HG02884 (cell line): Measurements from ENCODE around the gene RSPH1.

Experiments
- ATAC-seq: cut with Tn5 transposase; IDR thresholded peaks from one replicate; pipeline ENCODE4 v1.9.1; 2021; ENCODE audit warnings: mild to moderate bottlenecking, moderate library complexity; ENCODE audit not compliant: unreplicated experiment

The RSPH1 gene

GRCh38 chr21:42468491-42469131 is 27.4 kb downstream of the RSPH1 start:
- ATAC-seq: no peak

DNA sequence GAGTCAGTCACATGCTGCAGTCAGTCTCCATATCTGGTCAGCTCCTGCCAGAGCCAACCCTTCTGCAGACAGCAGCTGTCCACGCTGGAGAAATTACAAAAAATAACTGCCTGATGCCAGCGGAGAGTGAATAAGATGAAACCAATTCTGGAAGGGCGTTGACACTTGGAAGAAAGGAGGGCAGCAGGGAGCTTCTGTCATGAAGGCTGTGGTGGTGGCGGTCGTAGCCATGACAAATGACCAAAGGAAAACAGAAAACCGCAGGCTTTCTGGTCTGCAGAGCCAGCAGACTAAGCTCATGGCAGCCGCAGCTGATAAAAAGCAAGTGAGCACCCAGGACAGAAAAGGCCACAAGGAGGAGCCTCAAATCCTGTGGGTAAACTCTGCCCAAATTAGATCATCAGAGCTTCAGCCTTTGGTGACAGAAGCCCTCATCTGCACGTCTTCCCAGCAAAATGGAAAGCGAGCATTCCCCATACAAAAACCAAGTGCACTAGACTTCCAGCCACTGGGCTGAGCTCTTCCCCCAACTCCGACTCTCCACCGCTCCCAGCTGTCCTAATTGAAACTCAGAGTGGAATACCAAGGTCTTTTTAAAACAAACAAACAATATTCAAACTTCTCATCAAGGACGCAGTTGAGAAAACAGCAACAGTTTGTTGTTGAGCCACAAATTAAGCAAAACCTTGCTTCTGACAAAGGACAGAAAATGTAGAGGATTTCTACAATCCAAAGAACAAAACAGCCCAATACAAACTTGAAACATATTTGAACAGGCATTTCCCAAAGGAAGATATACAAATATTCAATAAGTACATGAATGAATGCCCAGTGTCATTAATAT is 28.7 kb downstream of the RSPH1 start:
- no peak for ATAC-seq

DNA sequence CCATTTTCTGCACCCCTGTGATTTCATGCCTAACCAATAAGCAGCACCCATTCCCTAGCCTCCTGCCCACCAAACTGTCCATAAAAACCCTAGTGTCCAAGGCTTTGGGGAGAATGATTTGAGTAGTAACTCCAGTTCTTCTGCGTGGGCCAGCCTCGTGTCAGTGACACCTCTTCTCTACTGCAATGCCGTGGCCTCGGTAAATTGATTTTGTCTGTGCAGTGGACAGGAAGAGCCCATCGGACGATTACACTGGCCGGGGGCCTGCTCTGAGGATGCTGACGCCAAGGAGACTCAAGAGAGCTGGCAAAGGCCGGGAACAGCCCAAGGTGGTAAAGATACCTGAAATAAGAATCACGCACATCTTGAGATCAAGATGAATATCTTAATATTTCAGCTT is 29.3 kb downstream of the RSPH1 start:
- ATAC-seq: no peak

GRCh38 chr21:42465803-42466127 is 30.3 kb downstream of the RSPH1 start:
- ATAC-seq: no peak

- no peak for ATAC-seq
Measured at GRCh38 chr21:42465008-42465802, 30.8 kb downstream of the RSPH1 start.

DNA sequence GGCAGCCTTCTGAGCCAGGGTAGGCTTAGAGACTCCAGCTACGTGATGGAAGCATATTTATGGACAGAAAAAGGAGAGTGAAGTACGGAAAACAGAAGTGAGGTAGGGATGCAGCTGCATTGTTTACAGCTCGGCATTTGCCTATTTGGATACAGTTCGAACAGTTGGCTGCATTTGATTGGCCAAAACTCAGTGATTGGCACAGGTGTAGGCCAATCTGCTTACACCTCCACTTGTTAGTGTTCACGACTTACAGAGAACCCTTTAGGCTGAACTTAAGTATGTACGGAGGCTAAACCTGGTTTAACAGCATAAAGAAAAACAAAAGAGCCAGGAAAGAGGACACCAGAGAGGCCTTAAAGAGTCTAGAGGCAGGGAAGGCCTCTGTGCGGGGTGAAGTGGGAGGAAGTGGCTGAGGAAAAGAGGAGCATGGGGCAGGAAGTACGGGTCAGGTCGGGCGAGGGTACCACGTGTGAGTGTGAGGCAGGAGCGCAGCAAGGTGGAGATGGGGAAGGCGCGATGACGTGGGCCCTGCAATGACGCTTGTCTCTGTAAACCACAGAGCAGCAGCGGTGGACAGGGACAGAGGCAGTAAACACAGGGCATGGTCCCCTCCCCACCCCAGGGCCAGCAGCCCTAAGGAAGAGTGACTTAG is 32.0 kb downstream of the RSPH1 start:
- ATAC-seq: no peak

DNA sequence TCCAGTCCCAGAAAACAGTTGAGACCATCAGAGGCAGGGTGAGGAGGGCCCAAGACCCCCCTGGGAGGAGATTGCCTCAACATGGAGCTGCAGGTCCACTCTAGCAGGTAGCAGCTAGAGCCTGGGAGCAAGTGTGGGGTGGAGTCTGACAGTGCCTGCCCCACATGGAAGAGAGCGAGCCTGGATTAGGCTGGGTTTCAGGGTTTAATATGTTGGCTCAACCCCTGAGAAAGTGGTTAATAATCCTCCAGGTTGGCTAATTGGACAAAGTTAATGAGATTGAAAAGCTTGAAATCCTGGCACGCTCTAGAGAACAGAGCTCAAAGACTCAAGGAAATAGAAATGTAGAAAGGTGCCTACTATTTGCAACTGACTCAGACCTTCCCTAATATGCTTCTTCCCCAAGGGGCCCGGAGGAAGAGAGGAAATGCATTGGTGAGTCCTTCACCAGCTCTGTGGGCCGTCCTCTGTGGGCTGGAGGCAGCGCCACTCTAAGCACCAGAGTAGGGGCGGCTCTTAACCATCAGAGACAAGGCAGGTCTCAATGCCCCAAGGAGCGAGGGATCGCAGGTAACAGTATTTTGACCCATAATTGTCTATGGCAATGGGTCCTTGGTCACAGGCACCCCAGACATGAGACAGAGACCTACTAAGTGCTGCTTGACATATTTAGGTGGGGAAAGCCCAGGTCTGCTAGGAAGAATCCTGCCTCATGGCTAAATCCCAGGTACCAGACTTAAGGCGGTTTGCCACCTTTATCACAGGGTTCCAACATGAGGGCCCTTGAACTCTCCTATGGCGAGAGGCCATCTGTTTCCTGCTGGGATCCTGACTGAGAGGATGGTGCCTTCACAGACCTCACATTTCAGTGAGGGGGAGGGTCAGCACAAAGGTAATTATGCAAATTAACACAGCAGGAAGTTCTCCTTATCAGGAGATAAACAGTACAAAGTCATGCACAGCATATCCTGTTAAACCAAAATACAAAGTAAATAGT is 33.8 kb downstream of the RSPH1 start:
- ATAC-seq: no peak

DNA sequence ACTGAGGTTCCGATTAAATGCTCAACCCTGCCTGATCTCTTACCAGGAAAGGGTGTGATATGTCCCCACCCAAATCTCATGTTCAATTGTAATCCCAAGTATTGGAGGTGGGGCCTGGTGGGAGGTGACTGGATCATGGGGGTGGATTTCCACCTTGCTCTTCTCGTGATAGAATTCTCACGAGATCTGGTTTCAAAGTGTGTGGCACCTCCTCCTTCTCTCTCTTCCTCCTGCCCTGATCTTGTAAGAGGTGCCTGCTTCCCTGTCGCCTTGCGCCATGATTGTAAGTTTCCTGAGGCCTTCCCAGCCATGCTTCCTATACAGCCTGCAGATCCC is 34.9 kb downstream of the RSPH1 start:
- ATAC-seq: no peak

- no peak for ATAC-seq
Measured at GRCh38 chr21:42460391-42461184, 35.4 kb downstream of the RSPH1 start.

- no peak for ATAC-seq
Measured at GRCh38 chr21:42459546-42460215, 36.3 kb downstream of the RSPH1 start.

GRCh38 chr21:42459082-42459460 is 37.0 kb downstream of the RSPH1 start:
- no peak for ATAC-seq

GRCh38 chr21:42456457-42456856 is 39.6 kb downstream of the RSPH1 start:
- ATAC-seq: no peak

GRCh38 chr21:42455754-42456440 is 40.1 kb downstream of the RSPH1 start:
- ATAC-seq: no peak

GRCh38 chr21:42455196-42455595 is 40.8 kb downstream of the RSPH1 start:
- no peak for ATAC-seq

GRCh38 chr21:42454786-42455185 is 41.2 kb downstream of the RSPH1 start:
- ATAC-seq: no peak

DNA sequence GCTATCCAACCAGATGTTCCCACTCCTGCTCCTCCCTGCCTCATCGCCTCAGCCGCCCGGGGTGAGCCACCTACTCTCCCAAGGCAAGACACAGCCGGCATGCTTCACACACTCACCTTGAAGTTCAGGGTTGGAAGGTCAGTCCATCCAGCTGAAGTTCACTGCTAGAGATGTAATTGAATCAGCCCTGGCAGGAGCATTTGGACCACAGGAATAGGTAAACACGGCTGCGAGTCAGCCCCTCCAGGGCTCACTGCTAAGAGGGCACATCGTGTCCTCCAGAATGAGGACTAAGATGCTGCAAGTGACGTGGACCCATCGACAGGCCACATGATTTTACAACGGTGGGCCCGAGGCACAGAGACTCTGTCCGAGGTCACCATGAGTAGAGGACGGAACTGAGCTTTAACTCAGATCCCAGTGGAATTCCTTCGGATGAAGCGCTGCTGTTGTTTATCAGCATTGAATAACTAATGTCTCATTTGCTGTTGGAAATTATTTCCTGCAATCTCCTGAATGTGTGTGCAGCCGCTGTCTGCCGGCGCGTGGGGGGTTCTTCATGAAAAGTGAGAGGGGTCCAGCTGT is 41.9 kb downstream of the RSPH1 start:
- no peak for ATAC-seq

DNA sequence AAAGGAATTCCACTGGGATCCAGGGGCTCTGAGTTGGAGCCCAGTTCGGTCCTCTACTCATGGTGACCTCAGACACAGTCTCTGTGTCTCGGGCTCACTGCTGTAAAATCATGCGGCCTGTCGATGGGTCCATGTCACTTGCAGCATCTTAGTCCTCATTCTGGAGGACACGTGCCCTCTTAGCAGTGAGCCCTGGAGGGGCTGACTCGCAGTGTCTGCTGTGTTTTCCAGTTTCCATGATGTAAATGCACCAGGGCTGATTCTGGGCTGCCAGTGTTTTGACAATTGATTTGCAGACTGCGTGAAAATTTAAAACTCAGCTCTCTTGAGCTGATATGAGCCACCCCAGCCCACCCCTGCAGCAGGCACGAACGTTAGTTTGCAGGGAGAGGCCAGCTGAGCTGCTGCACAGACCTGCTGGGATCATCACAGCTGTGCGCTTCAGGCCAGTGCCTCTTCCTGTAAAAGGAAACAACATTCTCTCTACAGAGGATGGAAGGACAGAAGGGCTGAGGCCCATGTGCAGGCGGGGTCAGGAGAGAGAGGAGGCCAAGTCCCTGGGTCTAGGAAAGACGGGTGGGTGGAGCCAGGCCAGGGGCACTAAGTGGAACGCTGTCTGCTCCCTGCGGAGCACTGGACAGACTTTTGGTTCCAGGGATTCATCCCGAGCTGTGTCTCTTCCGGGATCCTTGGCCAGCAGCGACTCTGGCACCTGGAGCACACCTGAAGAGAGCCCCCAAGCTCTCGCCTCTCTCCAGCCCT is 42.6 kb downstream of the RSPH1 start:
- no peak for ATAC-seq
